Uterus (tissue), 2 donors: ENCODE data around the gene ITSN1.

Experiments
- CTCF ChIP-seq, 4 experiments: fragments of 200-600 bp in 2 of 4; fragments of 450-650 bp in 2 of 4; sonication (generic) in 2 of 4; IDR thresholded peaks; one replicate each; pipeline ENCODE4 v1.5.1; 2016 to 2019; ENCODE audit warnings: antibody characterized with exemption in 4 of 4, mild to moderate bottlenecking in 2 of 4, moderate library complexity in 1 of 4
- POLR2A ChIP-seq, 2 donors: fragments of 450-650 bp; IDR thresholded peaks; one replicate each; pipeline ENCODE4 v1.6.1; 2016; ENCODE audit warnings: antibody characterized with exemption in 2 of 2, mild to moderate bottlenecking in 1 of 2, moderate library complexity in 1 of 2

DNA sequence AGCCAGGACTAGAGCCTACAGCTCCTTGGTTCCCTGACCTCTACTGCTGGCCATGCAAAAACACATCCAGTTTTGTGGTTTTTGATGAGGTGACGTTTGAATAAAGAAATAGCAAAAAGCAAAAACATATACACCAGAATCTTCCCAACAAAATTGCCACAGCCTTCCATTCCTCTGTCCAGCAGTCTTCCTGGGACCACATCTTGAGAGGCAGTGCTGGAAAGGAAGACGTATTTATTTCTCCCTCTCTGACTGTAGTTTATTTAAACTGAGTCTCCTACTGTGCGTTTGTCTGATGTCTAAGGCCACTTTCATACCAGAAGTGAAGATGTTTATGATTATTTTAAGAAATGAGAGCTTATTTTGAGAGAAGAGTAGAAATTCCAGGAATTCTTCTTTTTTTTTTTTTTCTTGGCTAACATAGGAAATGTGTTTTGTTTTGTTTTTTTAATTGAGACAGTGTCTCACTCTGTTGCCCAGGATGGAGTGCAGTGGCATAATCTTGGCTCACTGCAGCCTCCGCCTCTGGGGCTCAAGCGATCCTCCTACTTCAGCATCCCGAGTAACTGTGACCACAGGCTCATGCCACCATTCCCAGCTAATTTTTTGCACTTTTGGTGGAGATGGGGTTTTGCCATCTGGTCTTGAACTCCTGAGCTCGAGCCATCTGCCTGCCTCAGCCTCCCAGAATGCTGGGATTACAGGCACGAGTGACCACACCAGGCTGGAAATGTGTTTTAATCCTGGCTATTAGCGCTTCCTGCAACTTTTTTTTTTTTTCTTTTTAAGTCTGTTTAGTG, 118.5 kb downstream of the ITSN1 start:
- TF ChIP-seq CTCF (IDR thresholded peaks at IDR 0.05) (no peak), POLR2A (IDR thresholded peaks at IDR 0.05) (no peak)
